H9 (cell line): ENCODE data around the gene DOC2A. TPM values are rescaled to one million over a fixed set of nuclear protein-coding genes. Genes with fewer than 3 reads are reported as not detected.

Source experiments
- DNase-seq: peaks from one replicate; pipeline ENCODE4 v3.0.0-alpha.2; 2017
- H2AFZ ChIP-seq: one replicate; pipeline ENCODE4 v1.6.1; 2013; ENCODE audit warnings: mild to moderate bottlenecking, low read length, control low read depth, moderate library complexity
- H2AK5ac ChIP-seq: 2 replicates; pipeline ENCODE4 v1.6.1; 2013; ENCODE audit warnings: low read length, control low read depth, mixed read lengths; ENCODE audit not compliant: insufficient read length
- H2BK120ac ChIP-seq: one replicate; pipeline ENCODE4 v1.6.1; 2013; ENCODE audit warnings: low read depth, mild to moderate bottlenecking, low read length, control low read depth, inconsistent platforms; ENCODE audit not compliant: poor library complexity, severe bottlenecking
- H2BK12ac ChIP-seq: 2 replicates; pipeline ENCODE4 v1.6.1; 2013; ENCODE audit warnings: low read length, control low read depth, mixed read lengths, low read depth; ENCODE audit not compliant: insufficient read length
- H2BK15ac ChIP-seq: 2 replicates; pipeline ENCODE4 v1.6.1; 2013; ENCODE audit warnings: low read depth, low read length, control low read depth
- H2BK20ac ChIP-seq: one replicate; pipeline ENCODE4 v1.6.1; 2013; ENCODE audit warnings: low read depth, mild to moderate bottlenecking, low read length, control low read depth, inconsistent platforms; ENCODE audit not compliant: poor library complexity, severe bottlenecking
- H2BK5ac ChIP-seq: 2 replicates; pipeline ENCODE4 v1.6.1; 2013; ENCODE audit warnings: low read length, control low read depth, mixed read lengths; ENCODE audit not compliant: insufficient read length
- H3K14ac ChIP-seq: 2 replicates; pipeline ENCODE4 v1.6.1; 2013; ENCODE audit warnings: low read length, control low read depth; ENCODE audit not compliant: insufficient read depth
- H3K18ac ChIP-seq: 2 replicates; pipeline ENCODE4 v1.6.1; 2013; ENCODE audit warnings: low read depth, mild to moderate bottlenecking, mixed read lengths, low read length, control low read depth; ENCODE audit not compliant: insufficient read length
- H3K23ac ChIP-seq: 2 replicates; pipeline ENCODE4 v1.6.1; 2013; ENCODE audit warnings: low read length, control low read depth, mixed read lengths, low read depth; ENCODE audit not compliant: insufficient read length
- H3K23me2 ChIP-seq: 2 replicates; pipeline ENCODE4 v1.6.1; 2013; ENCODE audit warnings: low read depth, mild to moderate bottlenecking, mixed read lengths, low read length, control low read depth; ENCODE audit not compliant: insufficient read length, poor library complexity, severe bottlenecking
- H3K27ac ChIP-seq: 2 replicates; pipeline ENCODE4 v1.5.1; 2013; ENCODE audit warnings: low read length, control low read depth, mixed read lengths, low read depth; ENCODE audit not compliant: insufficient read length
- H3K27me3 ChIP-seq: 2 replicates; pipeline ENCODE4 v1.6.1; 2013; ENCODE audit warnings: low read length, control low read depth, inconsistent platforms; ENCODE audit not compliant: insufficient read depth
- H3K4ac ChIP-seq: 2 replicates; pipeline ENCODE4 v1.6.1; 2013; ENCODE audit warnings: low read depth, mild to moderate bottlenecking, control low read depth, inconsistent platforms, low read length, moderate library complexity
- H3K4me1 ChIP-seq: 2 replicates; pipeline ENCODE4 v1.6.1; 2013; ENCODE audit warnings: low read length, control low read depth, inconsistent platforms; ENCODE audit not compliant: insufficient read depth
- H3K4me2 ChIP-seq: 2 replicates; pipeline ENCODE4 v1.6.1; 2013; ENCODE audit warnings: low read length, control low read depth, mixed read lengths; ENCODE audit not compliant: insufficient read length, insufficient read depth
- H3K56ac ChIP-seq: 2 replicates; pipeline ENCODE4 v1.6.1; 2013; ENCODE audit warnings: low read depth, mild to moderate bottlenecking, mixed read lengths, low read length, control low read depth; ENCODE audit not compliant: insufficient read length
- H3K79me1 ChIP-seq: 2 replicates; pipeline ENCODE4 v1.6.1; 2013; ENCODE audit warnings: low read depth, mild to moderate bottlenecking, moderate library complexity, low read length, control low read depth, inconsistent platforms; ENCODE audit not compliant: insufficient read depth, poor library complexity, severe bottlenecking
- H3K79me2 ChIP-seq: 2 replicates; pipeline ENCODE4 v1.6.1; 2013; ENCODE audit warnings: low read length, control low read depth, inconsistent platforms; ENCODE audit not compliant: insufficient read depth
- H3K9ac ChIP-seq: 2 replicates; pipeline ENCODE4 v1.6.1; 2013; ENCODE audit warnings: low read length, control low read depth, mixed read lengths; ENCODE audit not compliant: insufficient read length; ENCODE audit errors: extremely low read depth
- H3K9me3 ChIP-seq: one replicate; pipeline ENCODE4 v1.6.1; 2013; ENCODE audit warnings: low read depth, low read length, inconsistent platforms; ENCODE audit not compliant: control insufficient read depth
- H3T11ph ChIP-seq: one replicate; pipeline ENCODE4 v1.6.1; 2013; ENCODE audit warnings: mild to moderate bottlenecking, low read length, control low read depth, inconsistent platforms
- H4K20me1 ChIP-seq: one replicate; pipeline ENCODE4 v1.6.1; 2013; ENCODE audit not compliant: control insufficient read depth, insufficient read length, insufficient read depth
- H4K5ac ChIP-seq: 2 replicates; pipeline ENCODE4 v1.6.1; 2013; ENCODE audit warnings: low read depth, mild to moderate bottlenecking, mixed read lengths, low read length, control low read depth; ENCODE audit not compliant: insufficient read length
- H4K8ac ChIP-seq: replicated peaks from 2 replicates; pipeline ENCODE4 v1.6.1; 2013; ENCODE audit warnings: low read length, control low read depth, mixed read lengths, low read depth; ENCODE audit not compliant: insufficient read length
- H4K91ac ChIP-seq: 2 replicates; pipeline ENCODE4 v1.6.1; 2013; ENCODE audit warnings: low read depth, mild to moderate bottlenecking, moderate library complexity, mixed read lengths, low read length, control low read depth; ENCODE audit not compliant: insufficient read length
- H3K27ac Mint-ChIP-seq, 3 experiments: 2 replicates in 2 of 3; 3 replicates in 1 of 3; pipeline ENCODE4 v1.8.0; 2020 to 2021; ENCODE audit warnings: mixed read lengths in 3 of 3, mild to moderate bottlenecking in 1 of 3, moderate library complexity in 1 of 3
- H3K27me3 Mint-ChIP-seq: 2 replicates; pipeline ENCODE4 v1.8.0; 2021; ENCODE audit warnings: low read depth, mild to moderate bottlenecking, moderate library complexity, mixed read lengths
- H3K36me3 Mint-ChIP-seq, 3 experiments: 2 replicates in 2 of 3; 3 replicates in 1 of 3; pipeline ENCODE4 v1.8.0; 2020 to 2021; ENCODE audit warnings: low read depth in 3 of 3, mixed read lengths in 3 of 3; ENCODE audit not compliant: insufficient read depth in 1 of 3
- H3K4me1 Mint-ChIP-seq, 2 experiments: 2 replicates each; pipeline ENCODE4 v1.8.0; 2020; ENCODE audit warnings: mixed read lengths in 2 of 2
- H3K4me3 Mint-ChIP-seq, 2 experiments: 2 replicates in 1 of 2; 3 replicates in 1 of 2; pipeline ENCODE4 v1.8.0; 2020 to 2021; ENCODE audit warnings: mild to moderate bottlenecking in 2 of 2, mixed read lengths in 2 of 2, moderate library complexity in 1 of 2
- H3K9me3 Mint-ChIP-seq, 2 experiments: 2 replicates in 1 of 2; 3 replicates in 1 of 2; pipeline ENCODE4 v1.8.0; 2020; ENCODE audit warnings: mild to moderate bottlenecking in 2 of 2, mixed read lengths in 2 of 2, moderate library complexity in 1 of 2
- WGBS: extraction: QIAGEN DNeasy Blood & Tissue Kit; methylation state at CpG from one replicate; pipeline ENCODE4 v1.1.7; 2013; ENCODE audit warnings: missing lambda C conversion rate, low lambda C conversion rate, mixed read lengths; ENCODE audit not compliant: insufficient read length; ENCODE audit errors: extremely low coverage; 5-methylcytosine and 5-hydroxymethylcytosine counted together
- total RNA-seq: library from RNA; stranded (reverse); gene quantifications from 2 replicates; pipeline ENCODE4 v1.2.1, GENCODE V29; 2021
- TF ChIP-seq, protein P1 (sequence below): fragments of 200-600 bp; sonication (generic); conservative IDR thresholded peaks from 3 replicates; pipeline ENCODE4 v1.8.0; 2021; ENCODE audit warnings: antibody characterized with exemption, mild to moderate bottlenecking

DOC2A gene
- total RNA-seq, 1 experiment from 2014 or later, result 12.2 TPM

DNA sequence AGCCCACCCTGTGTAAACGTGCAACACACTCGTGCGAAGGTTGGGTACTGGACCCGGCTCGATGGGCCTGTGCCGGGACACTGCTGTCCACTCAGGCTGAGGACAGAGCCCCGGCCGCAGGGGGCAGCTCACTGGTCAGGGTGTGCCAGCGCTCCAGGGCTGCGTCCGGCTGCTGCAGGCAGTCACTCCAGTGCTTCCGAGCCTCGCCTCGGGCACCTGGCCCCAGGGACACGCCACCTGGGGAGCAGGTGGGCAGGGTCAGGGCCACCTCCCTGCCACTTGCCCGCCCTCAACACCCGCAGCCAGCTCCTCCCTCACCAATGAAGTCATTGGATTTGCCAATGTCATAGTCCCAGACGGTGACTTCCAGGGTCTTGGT, 4.7 kb downstream of the DOC2A start:
- H2BK20ac ChIP-seq, result no peak overlapping the region
- DNase-seq, result no peak
- no peak overlapping the region for H3K18ac ChIP-seq
- no peak overlapping the region for H3K56ac ChIP-seq
- H4K91ac ChIP-seq, result no peak overlapping the region
- no CpG with 5 or more reads among the region's 18 CpGs for WGBS
- H2BK5ac ChIP-seq, result no peak overlapping the region
- Mint-ChIP-seq H3K27ac (no peak overlapping the region), H3K27me3 (peaks cover 23% of the 10 kb centered on the region), H3K4me1 (peaks cover 3 to 22% of the 10 kb centered on the region in 2 experiments; a peak in 3 of 4 replicates), H3K4me3 (no peak overlapping the region), H3K36me3 (peaks cover 16 to 32% (median 24%) of the 10 kb centered on the region in 3 experiments), H3K9me3 (no peaks in the 10 kb centered on the region)
- no peak overlapping the region for H3K23ac ChIP-seq
- H3K27me3 ChIP-seq, result no peaks in the 10 kb centered on the region
- H3K9ac ChIP-seq, result no peak overlapping the region
- H2BK12ac ChIP-seq, result no peak overlapping the region
- H3K27ac ChIP-seq, result no peak overlapping the region
- H3K4me1 ChIP-seq, result no peaks in the 10 kb centered on the region; the same call in 1 of the 2 replicates
- no peak overlapping the region for H2AFZ ChIP-seq
- TF ChIP-seq, protein P1, sequence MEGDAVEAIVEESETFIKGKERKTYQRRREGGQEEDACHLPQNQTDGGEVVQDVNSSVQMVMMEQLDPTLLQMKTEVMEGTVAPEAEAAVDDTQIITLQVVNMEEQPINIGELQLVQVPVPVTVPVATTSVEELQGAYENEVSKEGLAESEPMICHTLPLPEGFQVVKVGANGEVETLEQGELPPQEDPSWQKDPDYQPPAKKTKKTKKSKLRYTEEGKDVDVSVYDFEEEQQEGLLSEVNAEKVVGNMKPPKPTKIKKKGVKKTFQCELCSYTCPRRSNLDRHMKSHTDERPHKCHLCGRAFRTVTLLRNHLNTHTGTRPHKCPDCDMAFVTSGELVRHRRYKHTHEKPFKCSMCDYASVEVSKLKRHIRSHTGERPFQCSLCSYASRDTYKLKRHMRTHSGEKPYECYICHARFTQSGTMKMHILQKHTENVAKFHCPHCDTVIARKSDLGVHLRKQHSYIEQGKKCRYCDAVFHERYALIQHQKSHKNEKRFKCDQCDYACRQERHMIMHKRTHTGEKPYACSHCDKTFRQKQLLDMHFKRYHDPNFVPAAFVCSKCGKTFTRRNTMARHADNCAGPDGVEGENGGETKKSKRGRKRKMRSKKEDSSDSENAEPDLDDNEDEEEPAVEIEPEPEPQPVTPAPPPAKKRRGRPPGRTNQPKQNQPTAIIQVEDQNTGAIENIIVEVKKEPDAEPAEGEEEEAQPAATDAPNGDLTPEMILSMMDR, result no peak
- peaks cover 7% of the 10 kb centered on the region for H3K23me2 ChIP-seq
- H4K8ac ChIP-seq, result no peak overlapping the region
- no peak overlapping the region for H2BK120ac ChIP-seq
- no peak overlapping the region for H3T11ph ChIP-seq
- H3K4me2 ChIP-seq, result no peak overlapping the region
- no peaks in the 10 kb centered on the region for H3K79me2 ChIP-seq
- no peaks in the 10 kb centered on the region for H3K79me1 ChIP-seq
- no peak overlapping the region for H4K5ac ChIP-seq
- H3K4ac ChIP-seq, result no peak overlapping the region
- no peaks in the 10 kb centered on the region for H3K9me3 ChIP-seq
- H3K14ac ChIP-seq, result no peak overlapping the region
- H2AK5ac ChIP-seq, result no peak overlapping the region
- H2BK15ac ChIP-seq, result no peak overlapping the region
- no peaks in the 10 kb centered on the region for H4K20me1 ChIP-seq
